ENCODE measurements around the gene HTT-AS.

Gene HTT-AS

DNA sequence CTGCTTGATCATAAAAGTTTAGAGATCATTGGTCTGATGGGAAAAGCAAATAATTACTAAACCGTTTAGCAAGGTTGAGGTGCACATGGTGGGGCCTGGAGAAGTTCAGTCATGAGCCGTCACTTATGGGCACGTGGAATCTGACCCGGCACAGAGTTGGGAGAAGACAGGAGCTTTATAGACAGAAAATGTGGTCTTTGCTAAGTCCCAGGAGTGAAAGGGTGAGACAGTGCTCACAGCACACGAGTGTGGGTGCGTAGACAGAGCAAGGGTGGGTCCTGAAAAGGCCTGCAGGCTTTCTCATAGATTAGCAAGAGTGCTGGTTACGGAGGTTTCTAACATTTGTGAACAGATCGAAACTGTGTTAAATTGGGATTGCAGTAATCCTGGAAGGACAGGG lies 44.0 kb upstream of the HTT-AS start:
- TF ChIP-seq CTCF (IDR thresholded peaks at IDR 0.05; ENCODE audit: insufficient read depth, low read depth, low read length, missing control alignments) = no peak
- H3K4me3 ChIP-seq (ENCODE audit: low read depth, low read length) = no peak overlapping the region
- no peak for DNase-seq (ENCODE audit: low read depth)

- H3K4me3 ChIP-seq (ENCODE audit: low read depth, low read length) = no peak overlapping the region
- TF ChIP-seq CTCF (IDR thresholded peaks at IDR 0.05; ENCODE audit: insufficient read depth, low read depth, low read length, missing control alignments) = no peak
- no peak for DNase-seq (ENCODE audit: low read depth)
Measured at GRCh38 chr4:3116955-3117354, 42.6 kb upstream of the HTT-AS start.

- no peak overlapping the region for H3K4me3 ChIP-seq (ENCODE audit: low read depth, low read length)
- TF ChIP-seq CTCF (IDR thresholded peaks at IDR 0.05; ENCODE audit: insufficient read depth, low read depth, low read length, missing control alignments) = no peak
- no peak for DNase-seq (ENCODE audit: low read depth)
Measured at GRCh38 chr4:3115637-3116270, 41.4 kb upstream of the HTT-AS start.

- no peak for TF ChIP-seq CTCF (IDR thresholded peaks at IDR 0.05; ENCODE audit: insufficient read depth, low read depth, low read length, missing control alignments)
Measured at GRCh38 chr4:3114377-3114776, 40.0 kb upstream of the HTT-AS start.

DNA sequence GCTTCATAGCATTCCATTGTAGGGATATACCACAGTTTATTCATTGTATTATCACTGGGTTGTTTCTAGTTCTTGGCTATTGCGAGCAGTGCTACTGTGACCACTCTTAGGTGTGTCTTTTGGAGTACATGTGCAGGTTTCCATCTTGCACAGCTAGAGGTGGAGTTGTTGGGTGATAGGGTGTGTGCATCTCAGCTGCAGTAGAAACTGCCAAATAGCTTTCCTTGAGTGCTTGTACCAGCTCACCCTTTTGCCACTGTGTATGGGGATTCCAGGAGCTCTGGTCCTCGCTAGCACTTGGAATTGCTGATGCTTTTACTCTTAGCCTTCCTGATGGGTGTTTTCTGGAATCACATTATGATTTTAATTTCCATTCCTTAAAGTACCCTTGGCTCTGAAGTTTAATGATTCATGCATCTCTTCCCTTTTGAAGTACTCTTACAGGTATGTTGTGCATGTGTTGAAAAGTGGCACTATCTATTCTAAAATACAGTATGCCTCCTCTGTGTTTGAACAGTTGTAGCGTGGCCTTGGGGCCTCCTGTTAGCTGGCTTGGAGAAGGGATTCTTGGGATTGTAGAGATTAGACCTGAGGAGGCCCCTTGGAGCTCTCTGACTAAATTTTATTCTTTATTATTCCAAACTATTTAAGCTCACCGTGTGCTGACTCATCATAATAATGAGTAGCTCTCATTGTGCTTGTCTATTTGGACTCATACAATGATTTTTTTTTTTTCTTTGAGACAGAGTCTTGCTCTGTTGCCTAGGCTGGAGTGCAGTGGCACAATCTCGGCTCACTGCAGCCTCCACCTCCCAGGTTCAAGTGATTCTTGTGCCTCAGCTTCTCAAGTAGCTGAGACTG lies 38.5 kb upstream of the HTT-AS start:
- TF ChIP-seq CTCF (IDR thresholded peaks at IDR 0.05; ENCODE audit: insufficient read depth, low read depth, low read length, missing control alignments) = no peak
- DNase-seq (ENCODE audit: low read depth) = no peak
- H3K4me3 ChIP-seq (ENCODE audit: low read depth, low read length) = no peak overlapping the region

More at GRCh38 chr4:3114377-3114776, 40.0 kb upstream of the HTT-AS start:
- H3K4me3 ChIP-seq (ENCODE audit: low read depth, low read length) = no peak overlapping the region
- DNase-seq (ENCODE audit: low read depth) = no peak

- no peak for DNase-seq (ENCODE audit: low read depth)
- no peak for TF ChIP-seq CTCF (IDR thresholded peaks at IDR 0.05; ENCODE audit: insufficient read depth, low read depth, low read length, missing control alignments)
- no peak overlapping the region for H3K4me3 ChIP-seq (ENCODE audit: low read depth, low read length)
Measured at GRCh38 chr4:3112201-3112600, 37.9 kb upstream of the HTT-AS start.
